HG02642 (cell line): ENCODE data around the gene COL4A2.

Source experiments
- ATAC-seq: cut with Tn5 transposase; IDR thresholded peaks from one replicate; pipeline ENCODE4 v1.9.1; 2021; ENCODE audit warnings: mild to moderate bottlenecking; ENCODE audit not compliant: unreplicated experiment, poor library complexity

Gene COL4A2

DNA sequence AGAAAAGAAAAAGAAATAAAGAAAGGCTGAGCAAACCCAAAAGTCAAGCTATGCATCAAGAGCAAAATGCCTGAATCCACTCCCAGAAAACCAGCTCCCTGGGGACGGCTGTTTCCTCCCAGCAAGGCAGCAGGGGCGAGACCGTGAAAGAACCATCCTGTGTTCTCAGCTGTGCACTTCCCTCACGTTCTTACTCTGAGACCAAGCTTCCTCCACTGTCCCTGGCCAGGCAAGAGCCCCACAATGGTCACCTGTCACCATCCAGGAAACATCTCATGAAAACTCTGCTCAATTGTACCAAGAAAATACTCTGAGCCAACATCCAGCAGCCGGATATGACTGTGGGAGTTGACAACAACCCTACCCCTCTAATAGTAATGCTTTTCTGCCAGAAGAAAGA, 231.5 kb downstream of the COL4A2 start:
- ATAC-seq, result peak; percentile 54

DNA sequence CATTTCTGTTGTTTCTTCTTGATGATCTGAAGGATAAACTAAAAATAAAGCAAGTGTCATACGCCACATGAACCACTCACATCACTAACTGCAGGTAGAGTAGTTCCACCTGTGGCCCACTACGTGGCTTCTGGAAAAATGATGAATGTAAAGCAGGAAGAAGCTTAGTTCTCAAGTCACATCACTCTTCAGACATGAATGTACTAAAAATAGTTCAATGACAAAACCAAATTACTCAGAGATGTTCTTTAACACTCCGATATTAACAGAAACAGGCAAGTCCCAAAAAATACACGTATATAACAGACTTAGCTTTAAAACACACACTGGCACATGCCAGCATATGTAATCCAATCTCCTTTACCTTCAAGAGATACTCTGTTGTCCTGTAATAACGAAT, 232.8 kb downstream of the COL4A2 start:
- no peak for ATAC-seq

DNA sequence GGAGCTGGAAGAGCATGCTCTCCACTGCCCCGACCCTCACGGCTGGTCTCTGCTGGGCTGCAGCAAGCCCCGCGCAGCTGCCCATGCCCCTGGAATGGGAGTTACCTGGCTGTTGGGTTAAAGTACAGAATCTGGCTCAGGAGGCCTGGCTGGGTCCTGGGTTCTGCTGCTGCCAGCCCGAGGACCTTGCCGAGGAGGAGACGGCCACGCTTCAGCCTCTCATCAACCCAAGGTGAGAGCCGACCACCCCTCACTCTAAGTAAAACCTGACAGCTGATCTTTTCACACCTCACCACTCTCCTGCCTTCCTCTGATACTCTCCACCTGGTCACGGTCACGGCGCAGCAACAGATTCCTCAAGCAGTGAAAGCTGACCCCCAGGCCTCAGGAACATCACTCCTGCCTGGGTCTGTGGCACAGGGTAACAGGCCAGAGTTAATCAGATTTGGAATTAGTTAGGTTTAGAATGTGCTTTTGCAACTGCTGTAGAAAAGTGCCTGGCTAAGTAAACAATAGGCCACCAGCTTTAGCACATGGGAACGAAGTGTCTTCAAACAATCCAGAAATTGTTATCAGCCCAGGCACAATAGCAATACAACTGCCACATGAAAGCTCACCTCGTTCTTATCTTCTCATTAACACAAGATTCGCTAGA, 233.9 kb downstream of the COL4A2 start:
- ATAC-seq, result no peak

DNA sequence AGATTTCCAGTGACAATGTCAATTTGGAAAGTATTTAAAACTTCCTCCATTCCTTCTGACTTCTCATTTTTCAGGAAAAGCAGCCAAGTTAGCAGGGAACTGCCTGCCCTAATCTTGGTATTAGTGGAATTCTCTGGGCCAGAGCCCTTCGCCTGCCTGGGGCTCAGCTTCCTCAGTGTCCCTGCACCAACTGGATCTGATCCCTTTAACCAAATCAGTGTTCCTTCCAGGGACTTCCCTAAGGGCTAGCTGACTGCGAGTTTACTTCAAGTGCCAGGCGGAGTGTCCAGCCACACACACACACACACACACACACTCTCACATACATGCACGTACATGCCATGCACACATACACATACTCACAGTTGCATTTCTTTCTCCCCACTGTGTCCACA, 234.4 kb downstream of the COL4A2 start:
- no peak for ATAC-seq

DNA sequence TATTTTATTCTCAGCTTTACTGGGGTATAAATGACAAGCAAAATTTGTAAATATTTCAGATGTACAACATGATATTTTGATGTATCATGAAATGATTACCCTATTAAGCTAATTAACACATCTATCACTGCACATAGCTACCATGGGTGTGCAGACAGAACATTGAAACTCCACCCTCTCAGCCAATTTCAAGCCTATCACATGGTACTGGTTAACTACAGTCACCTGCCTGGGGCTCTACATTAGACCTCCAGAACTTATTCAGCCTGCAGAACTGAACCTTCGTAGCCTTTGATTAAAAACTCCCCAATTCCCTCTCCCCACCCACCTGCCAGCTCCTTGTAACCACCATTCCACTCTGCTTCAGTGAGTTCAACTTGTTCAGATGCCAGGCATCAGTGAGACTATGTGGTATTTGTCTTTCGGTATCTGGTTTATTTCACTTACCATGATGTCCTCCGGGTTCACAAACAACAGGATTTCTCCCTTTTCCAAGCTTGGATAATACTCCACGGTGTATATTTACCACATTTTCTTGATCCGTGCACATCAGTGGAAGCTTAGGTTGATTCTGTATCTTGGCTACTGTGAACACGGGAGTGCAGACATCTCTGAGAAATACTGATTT, 235.2 kb downstream of the COL4A2 start:
- no peak for ATAC-seq

DNA sequence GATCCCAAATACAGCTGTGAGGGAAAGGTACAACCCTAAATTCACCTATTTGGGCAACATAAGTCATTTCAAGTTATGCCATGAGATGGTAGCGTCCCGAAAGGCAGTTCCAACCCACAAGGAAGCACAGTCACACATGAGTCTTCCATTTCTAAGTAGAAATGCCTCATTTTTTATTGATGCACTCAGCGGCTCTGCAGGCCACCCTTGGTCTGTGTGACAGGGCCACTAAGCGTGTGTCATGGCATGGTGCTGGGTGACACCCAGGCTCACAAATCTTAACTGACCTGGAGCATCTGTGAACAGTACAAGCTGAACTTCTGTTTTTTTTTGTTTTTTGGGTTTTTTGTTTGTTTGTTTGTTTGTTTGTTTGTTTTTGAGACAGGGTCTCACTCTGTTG, 239.3 kb downstream of the COL4A2 start:
- ATAC-seq, result no peak

DNA sequence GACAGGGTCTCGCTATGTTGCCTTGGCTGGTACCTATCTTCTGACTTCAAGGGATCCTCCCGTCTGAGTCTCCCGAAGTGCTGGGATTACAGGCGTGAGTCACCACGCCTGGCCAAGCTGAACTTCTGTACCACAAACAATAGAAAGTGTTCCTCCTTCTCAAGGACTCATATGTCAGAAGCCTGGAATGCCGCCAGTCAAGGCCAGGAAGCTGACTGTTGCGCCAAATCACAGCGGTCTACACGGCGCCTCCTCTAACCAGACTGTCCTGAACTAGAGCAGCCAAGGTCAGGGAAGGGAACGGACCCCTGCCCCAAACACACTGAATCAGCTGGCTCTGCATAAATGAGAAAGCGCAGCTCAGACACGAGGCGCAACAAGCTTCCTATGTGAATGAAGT, 239.8 kb downstream of the COL4A2 start:
- no peak for ATAC-seq

DNA sequence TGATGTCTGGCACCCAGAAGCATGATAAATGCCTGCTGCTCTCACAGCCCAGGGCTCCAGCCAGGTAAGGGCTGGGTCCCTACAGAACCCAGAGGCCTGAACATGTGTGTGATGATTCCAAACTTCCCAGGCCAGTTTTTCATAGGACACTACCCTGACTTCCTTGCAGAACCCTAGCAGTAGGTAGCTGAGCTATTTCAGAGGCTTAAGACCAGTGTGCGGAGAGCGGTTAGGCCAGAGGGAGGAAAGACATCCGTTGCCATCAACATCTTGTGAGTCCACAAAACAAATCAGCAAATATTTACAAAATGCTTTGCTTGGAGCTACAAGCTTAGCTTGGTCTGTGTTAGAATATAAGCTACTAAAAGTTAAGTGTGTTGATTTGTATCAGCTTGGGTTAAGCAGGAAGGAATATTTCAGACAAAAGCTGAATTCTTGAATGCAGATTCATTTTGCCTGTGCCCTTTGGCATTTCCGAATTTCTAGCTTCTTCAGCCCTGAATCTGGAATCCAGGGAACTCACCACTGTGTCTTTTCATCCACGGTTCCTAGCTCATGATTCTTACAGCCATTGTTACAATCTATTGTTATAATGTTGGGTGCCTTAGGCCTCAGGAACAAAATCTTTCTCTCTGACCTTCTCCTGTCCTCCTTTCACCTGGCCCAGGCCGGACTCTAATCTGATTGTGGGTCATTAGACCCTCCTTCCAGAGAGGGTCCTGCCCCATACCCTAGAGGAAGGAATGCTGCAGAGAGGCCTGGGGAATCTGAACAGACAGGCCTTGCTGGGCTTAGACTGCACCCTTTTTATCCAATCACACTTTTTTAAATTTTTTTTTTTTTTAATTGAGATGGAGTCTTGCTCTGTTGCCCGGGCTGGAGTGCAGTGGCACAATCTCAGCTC, 242.1 kb downstream of the COL4A2 start:
- ATAC-seq, result no peak

DNA sequence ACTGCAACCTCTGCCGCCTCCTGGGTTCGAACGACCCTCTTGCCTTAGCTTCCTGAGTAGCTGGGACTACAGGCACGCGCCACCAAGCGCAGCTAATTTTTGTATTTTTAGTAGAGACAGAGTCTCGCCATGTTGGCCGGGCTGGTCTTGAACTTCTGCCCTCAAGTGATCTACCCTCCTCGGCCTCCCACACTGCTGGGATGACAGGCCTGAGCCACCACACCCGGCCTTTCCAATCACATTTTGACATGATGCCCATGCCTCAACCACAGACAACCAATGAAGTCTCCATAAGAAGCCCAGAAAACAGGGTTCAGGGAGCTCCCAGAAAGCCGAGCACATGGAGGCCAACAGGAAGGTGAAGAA, 242.7 kb downstream of the COL4A2 start:
- no peak for ATAC-seq

DNA sequence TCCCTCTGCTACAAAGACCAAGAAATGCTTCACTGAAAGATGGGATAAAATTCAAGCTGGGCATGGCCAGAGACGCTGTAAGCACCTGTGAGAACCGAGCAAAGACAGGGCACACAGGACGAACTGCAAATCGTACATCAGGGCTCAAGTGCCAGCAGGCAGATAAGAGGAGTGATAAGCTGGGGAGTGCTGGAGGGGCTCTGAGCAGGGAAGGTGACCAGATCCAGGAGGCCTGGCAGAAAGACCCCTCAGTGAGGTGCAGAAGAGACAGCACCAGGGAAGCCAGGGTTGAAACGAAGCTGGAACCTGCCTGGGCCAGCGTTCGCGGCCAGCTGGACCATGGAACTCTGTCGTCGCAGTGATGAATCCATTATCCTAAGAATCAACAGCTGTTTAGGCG, 244.2 kb downstream of the COL4A2 start:
- no peak for ATAC-seq

DNA sequence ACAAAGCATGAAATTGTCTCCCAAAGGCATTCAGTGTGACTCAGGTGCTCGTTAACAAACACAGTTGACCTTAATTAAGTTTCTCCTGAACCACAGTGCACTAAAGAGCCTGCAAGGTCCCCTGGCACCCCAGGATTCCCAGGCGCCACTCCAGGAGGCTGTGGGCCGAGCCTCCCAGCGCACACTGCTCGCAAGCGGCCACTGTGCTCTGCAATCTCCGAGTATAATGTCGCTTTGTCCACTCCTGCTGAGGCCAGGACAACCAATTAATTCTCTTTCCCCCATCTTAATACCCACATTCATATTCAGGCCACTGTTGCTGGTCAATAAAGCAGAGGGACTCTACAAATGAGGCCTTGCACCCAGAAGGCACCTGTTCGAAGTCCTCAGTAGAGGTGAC, 245.7 kb downstream of the COL4A2 start:
- ATAC-seq, result no peak

DNA sequence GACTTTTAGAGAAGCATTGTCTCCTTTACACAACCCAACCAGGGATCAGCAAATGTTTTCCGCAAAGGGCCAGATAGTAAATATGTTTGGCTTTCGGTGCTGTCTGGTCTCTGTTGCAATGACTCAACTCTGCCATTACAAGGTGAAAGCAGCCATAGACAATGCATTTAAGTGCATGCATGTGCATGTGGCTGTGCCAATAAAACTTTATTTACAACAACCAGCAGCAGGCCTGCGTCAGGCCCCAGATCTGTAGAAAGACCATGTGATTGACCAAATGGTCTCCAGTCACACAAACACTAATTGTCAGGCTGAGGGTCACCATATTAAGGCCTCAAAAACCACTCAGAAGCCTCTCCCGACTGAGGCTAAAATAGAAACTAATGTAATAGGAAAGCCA, 246.3 kb downstream of the COL4A2 start:
- ATAC-seq, result no peak

DNA sequence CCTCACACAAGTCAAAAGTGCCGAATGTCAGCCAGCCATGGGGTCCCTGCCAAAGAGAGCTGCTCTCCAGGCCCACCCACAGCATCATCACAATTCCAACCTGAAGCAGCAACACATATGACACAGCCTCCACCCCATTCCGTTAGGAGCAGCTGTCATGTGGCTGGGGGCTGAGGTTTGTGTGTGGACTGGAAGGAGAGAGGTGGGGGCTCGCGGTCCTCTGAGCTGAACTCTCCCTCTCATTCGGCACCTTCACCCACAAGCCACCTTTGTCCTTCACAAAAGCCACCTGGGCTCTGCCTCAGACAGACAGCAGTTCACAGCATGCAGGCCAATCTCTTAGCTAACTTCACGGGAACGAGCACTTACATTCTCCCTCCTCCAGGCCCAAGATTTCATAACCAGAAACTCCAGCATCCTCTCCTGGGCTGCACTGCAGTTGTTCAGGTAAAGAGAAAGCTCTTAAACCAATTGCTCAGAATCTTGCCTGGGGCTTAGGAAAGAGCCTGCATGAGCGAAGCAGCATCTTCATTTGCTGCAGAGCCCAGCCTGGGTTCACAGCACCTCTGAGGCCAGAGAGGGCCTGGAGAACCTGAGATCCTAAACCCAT, 247.2 kb downstream of the COL4A2 start:
- ATAC-seq, result no peak

DNA sequence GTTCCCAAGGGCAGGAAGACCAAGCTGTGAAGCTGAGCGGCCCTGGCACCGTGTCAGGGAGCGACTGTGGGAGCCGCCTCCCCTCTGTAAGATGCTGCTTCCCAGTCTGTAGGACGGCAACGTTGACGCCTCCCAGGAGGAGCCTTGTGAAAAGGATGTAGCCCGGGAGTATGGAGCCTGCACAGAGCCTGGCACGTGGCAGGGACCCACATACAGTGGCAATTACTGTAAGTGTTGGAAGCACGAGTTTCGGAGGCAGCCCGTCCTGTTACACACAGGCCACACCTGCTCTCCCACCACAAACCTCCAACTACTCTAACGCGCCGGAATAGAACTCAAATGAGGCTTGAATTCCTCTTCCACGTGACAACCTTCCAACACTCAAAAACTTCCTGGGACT, 247.9 kb downstream of the COL4A2 start:
- no peak for ATAC-seq

DNA sequence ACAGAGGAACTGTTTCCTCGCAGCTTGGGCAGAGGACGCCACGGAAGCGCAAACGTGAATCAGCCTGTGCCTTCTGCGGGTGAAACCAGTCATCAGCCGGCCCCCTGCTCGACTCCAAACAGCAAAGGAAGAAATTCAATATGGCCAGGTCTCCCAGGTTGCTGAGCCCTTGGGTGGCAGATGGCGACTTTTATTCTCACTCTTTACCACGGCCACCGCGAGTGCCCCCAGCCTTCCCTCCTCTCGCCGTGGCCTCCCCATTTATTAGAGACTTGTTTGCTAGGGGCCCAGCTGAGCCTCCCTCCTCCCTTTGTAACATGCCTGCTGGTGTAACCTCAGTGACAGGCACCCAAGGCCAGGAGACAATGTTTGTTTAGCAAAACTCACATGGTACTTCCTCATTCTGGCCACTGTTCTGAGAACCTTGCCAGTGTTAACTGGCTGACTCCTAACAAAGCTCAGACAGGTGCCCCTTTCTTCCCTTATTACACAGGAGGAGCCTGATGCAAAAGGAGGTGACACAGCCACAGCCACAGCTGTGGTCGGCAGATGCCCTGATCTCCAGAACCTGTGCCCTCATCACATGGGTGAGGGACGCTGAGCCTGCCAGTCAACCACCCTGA, 248.6 kb downstream of the COL4A2 start:
- no peak for ATAC-seq

DNA sequence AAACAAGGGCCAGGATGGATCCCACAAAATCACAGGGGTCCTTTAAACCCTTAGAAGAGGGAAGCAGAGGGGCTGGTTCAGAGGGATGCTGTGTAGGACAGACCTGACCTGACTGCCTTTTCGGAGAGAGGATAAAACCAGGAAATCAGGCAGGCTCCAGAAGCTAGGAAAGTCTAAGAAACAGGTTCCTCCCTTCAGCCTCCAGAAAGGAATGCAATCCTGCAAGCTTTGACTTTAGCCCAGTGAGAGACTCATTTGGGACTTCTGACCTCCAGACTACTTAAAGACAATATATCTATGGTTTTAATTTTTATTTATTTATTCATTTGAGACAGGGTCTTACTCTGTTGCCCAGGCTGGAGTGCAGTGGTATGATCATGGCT, 249.1 kb downstream of the COL4A2 start:
- ATAC-seq, result no peak

DNA sequence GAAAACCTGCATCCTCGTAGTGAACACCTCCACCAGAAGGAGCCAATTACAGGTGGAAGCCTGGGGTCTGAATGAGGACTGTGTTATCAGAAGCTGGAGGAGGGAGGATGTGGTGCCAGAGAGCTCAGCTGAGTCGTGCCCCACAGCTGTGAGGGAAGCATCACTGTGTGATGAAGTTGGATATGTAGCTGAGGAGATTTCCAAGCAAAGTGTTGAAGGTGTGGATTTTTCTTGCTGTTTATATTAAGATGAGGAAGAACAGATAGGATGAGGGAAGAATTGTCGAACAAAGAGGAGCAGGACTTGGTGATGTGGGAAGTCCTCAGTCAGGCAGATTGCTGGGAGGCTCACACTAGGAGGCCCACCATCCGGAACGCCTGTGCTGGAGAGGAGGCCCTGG, 250.0 kb downstream of the COL4A2 start:
- no peak for ATAC-seq

DNA sequence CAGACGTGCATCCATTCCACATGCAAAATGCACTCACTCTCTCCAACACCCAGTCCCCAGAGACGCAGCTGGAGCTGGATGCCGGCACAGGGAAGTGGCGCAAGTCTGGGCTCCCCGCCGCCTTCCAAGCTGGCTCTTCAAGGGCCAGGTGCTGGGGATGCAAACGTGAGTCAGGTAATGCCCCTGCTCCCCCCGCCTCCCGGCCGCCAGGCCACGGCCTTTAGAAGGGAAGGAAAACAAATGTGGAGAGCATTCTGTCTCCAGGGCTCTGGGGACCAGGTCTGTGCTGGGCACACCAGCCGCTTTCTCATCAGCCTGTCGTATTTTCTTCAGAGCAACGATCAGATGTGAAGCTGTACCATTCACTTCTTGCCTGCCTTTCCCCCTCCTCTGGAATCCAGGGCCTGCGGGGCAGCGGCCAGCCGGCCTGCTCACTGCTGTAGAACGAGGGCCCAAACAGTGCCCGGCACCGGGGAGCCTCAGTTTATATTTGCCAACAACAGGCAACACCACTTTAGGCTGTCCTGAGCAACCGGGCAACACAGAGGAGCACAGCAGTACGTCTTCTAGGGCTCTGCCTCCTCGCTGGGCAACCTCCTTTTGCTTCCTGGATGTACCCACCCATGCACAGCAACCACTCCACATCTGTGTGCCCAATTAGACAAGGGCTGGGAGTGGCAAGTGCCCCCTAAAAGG, 250.7 kb downstream of the COL4A2 start:
- ATAC-seq, result no peak

DNA sequence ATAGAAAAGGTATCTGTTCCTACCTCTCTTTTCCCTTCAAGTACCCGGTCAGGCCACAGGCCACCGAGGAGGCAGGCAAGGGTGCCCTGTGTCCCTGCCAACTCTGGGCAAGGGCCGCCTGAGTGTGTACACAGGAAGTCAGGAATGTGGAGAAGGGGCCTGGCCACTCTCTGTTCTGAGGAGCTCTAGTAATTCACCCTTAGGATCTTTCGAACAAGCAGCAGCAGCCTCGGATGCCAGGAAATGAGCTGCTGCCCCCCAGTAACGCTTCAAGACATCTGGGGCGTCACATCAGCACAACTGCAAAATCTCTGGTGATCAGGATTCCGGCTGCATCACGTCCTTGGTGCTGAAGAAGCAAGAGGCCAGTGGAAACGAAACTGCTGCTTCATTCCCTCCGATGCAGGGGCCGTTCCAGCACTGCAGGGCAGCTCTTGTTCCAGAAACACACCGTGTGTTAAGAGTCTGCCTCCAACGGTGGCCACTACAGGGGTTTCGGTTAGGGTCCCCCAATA, 252.4 kb downstream of the COL4A2 start:
- ATAC-seq, result no peak

DNA sequence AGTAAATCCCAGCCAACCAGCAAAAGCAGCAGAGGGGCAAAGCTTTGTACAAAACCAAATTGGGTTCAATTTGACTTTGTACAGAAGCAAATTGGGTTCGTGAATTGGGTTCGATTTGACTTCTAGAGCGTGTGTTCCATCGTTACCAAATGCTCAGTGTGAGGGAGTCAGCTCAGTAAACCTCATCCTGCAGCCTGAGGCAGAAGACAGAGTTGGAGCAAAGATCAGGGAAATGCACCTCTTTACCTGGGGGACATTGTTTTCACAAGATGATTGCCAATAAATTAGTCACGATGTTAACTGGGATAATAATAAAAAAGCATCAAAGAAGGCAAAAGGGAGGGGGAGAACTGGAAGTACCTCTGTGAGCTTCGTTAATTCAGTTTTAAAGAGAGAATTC, 252.9 kb downstream of the COL4A2 start:
- ATAC-seq, result no peak
